GM21381 (cell line): ENCODE data around the gene NLN.
"Not testable (repeated sequence)": the region's sequence is repeated elsewhere in the genome, so short reads cannot be mapped to it uniquely, and the experiment has no call there.

Source experiments
- ATAC-seq: cut with Tn5 transposase; IDR thresholded peaks from one replicate; pipeline ENCODE4 v1.9.1; 2021; ENCODE audit warnings: mild to moderate bottlenecking, moderate library complexity; ENCODE audit not compliant: unreplicated experiment

NLN gene

GRCh38 chr5:65828022-65828896 is 106.3 kb downstream of the NLN start:
- no peak for ATAC-seq

- ATAC-seq = no peak
Measured at GRCh38 chr5:65830856-65831255, 108.9 kb downstream of the NLN start.

GRCh38 chr5:65831276-65831675 is 109.3 kb downstream of the NLN start:
- ATAC-seq = no peak

- no peak for ATAC-seq
Measured at GRCh38 chr5:65832152-65832551, 110.1 kb downstream of the NLN start.

GRCh38 chr5:65832603-65833228 is 110.7 kb downstream of the NLN start:
- ATAC-seq = no peak

GRCh38 chr5:65833780-65834179 is 111.8 kb downstream of the NLN start:
- no peak for ATAC-seq

GRCh38 chr5:65834306-65834705 is 112.3 kb downstream of the NLN start:
- ATAC-seq = no peak

GRCh38 chr5:65835191-65835590 is 113.2 kb downstream of the NLN start:
- ATAC-seq = no peak

GRCh38 chr5:65837139-65837538 is 115.1 kb downstream of the NLN start:
- ATAC-seq = no peak

- not testable (repeated sequence) for ATAC-seq
Measured at GRCh38 chr5:65839170-65839569, 117.2 kb downstream of the NLN start.

- ATAC-seq = no peak
Measured at GRCh38 chr5:65840071-65840470, 118.1 kb downstream of the NLN start.

GRCh38 chr5:65844763-65845162 is 122.8 kb downstream of the NLN start:
- ATAC-seq = not testable (repeated sequence)

GRCh38 chr5:65846101-65846500 is 124.1 kb downstream of the NLN start:
- ATAC-seq = no peak

GRCh38 chr5:65847019-65847418 is 125.0 kb downstream of the NLN start:
- ATAC-seq = not testable (repeated sequence)

- ATAC-seq = not testable (repeated sequence)
Measured at GRCh38 chr5:65849918-65850317, 127.9 kb downstream of the NLN start.

- ATAC-seq = no peak
Measured at GRCh38 chr5:65854925-65855324, 132.9 kb downstream of the NLN start.

GRCh38 chr5:65855766-65856315 is 133.8 kb downstream of the NLN start:
- no peak for ATAC-seq

GRCh38 chr5:65856520-65856919 is 134.5 kb downstream of the NLN start:
- ATAC-seq = no peak

GRCh38 chr5:65858316-65858715 is 136.3 kb downstream of the NLN start:
- ATAC-seq = no peak

GRCh38 chr5:65861830-65862241 is 139.8 kb downstream of the NLN start:
- no peak for ATAC-seq

GRCh38 chr5:65862384-65862783 is 140.4 kb downstream of the NLN start:
- no peak for ATAC-seq

GRCh38 chr5:65863747-65864146 is 141.7 kb downstream of the NLN start:
- ATAC-seq = no peak
